SU-DHL-6 (cell line): Measurements from ENCODE around the gene SYNPR.

Source experiments
- CTCF ChIP-seq: fragments of 200-600 bp; sonication (generic); IDR thresholded peaks from one replicate; pipeline ENCODE4 v1.5.1; 2017; ENCODE audit warnings: antibody characterized with exemption, mild to moderate bottlenecking, low read length, moderate library complexity; ENCODE audit not compliant: insufficient read depth, poor library complexity, severe bottlenecking
- EZH2phosphoT487 ChIP-seq: fragments of 200-600 bp; sonication (generic), shearing (Covaris generic); conservative IDR thresholded peaks from 2 replicates; pipeline ENCODE4 v1.6.1; 2018; ENCODE audit warnings: mild to moderate bottlenecking, antibody characterized with exemption, low read length, moderate library complexity, mixed read lengths

DNA sequence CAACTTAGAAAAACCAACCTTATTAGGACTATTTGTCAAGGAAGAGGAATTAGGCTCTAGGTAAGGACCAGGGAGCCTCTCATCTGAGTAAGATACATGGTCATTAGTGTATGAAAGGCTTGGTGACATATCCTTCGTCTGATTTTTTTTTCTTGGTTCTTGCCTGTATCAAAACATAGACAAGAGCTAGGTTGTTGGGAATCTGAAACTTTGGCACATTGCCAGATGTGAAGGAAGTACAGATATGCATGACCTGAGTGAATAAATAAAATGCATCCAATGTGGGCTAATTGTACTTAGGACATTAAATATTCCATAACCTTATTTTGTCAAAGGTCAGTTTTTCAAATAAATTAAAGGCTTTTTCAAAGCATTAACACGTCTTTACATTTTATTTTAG lies 151.8 kb downstream of the SYNPR start:
- TF ChIP-seq CTCF (no peak), EZH2phosphoT487 (no peak)
